Thyroid gland (tissue), 4 donors: ENCODE measurements around the gene POC1B. TPM values are rescaled to one million over a fixed set of nuclear protein-coding genes. Genes with fewer than 3 reads are reported as not detected.

Experiments used
- DNase-seq, 2 donors: peaks; one replicate each; pipeline ENCODE4 v3.0.0-alpha.2; 2019
- H3K27ac ChIP-seq, 3 donors: fragments of 200-600 bp; sonication (generic); 1 replicate in 2 of 3; 2 replicates in 1 of 3; pipeline ENCODE4 v1.5.1; 2016 to 2019; ENCODE audit warnings: mild to moderate bottlenecking in 1 of 3, moderate library complexity in 1 of 3
- H3K27me3 ChIP-seq: fragments of 200-600 bp; sonication (generic); one replicate; pipeline ENCODE4 v1.5.1; 2019
- H3K36me3 ChIP-seq, 2 donors: fragments of 200-600 bp; sonication (generic); one replicate each; pipeline ENCODE4 v1.5.1; 2016 to 2019
- H3K4me1 ChIP-seq, 2 donors: fragments of 200-600 bp; sonication (generic); one replicate each; pipeline ENCODE4 v1.5.1; 2017 to 2019
- H3K4me3 ChIP-seq, 3 donors: fragments of 200-600 bp; sonication (generic); replicated peaks in 1 of 3; 1 replicate in 2 of 3; 2 replicates in 1 of 3; pipeline ENCODE4 v1.5.1; 2016; ENCODE audit warnings: mild to moderate bottlenecking in 1 of 3
- H3K9me3 ChIP-seq: fragments of 200-600 bp; sonication (generic); one replicate; pipeline ENCODE4 v1.5.1; 2017
- POLR2A ChIP-seq, 2 donors: fragments of 450-650 bp; IDR thresholded peaks; one replicate each; pipeline ENCODE4 v1.6.1; 2017; ENCODE audit warnings: antibody characterized with exemption in 2 of 2, mild to moderate bottlenecking in 2 of 2, moderate library complexity in 1 of 2
- WGBS, 2 donors: methylation state at CpG; one replicate each; pipeline ENCODE4 v1.1.5; 2017; 5-methylcytosine and 5-hydroxymethylcytosine counted together
- intact Hi-C: fragments of 100-400 bp; cut with DNase I; formaldehyde crosslinking; loops from one replicate; pipeline ENCODE4 v1.15.1; 2023
- total RNA-seq, 4 donors: library from RNA; depleted of rRNA; stranded (reverse); fragments of >200 nt; gene quantifications; one replicate each; pipeline ENCODE4 v1.2.3, GENCODE V29; 2016
- TF ChIP-seq, protein P1 (sequence below), 6 experiments: fragments of 200-600 bp in 3 of 6; fragments of 450-650 bp in 3 of 6; sonication (generic) in 3 of 6; IDR thresholded peaks; one replicate each; pipeline ENCODE4 v1.5.1; 2016 to 2019; ENCODE audit warnings: antibody characterized with exemption in 6 of 6, mild to moderate bottlenecking in 2 of 6, inconsistent platforms in 1 of 6, moderate library complexity in 1 of 6

Gene POC1B
- total RNA-seq, 4 donors from 2014 or later: 21.2 to 38.3 (median 27.2) TPM

DNA sequence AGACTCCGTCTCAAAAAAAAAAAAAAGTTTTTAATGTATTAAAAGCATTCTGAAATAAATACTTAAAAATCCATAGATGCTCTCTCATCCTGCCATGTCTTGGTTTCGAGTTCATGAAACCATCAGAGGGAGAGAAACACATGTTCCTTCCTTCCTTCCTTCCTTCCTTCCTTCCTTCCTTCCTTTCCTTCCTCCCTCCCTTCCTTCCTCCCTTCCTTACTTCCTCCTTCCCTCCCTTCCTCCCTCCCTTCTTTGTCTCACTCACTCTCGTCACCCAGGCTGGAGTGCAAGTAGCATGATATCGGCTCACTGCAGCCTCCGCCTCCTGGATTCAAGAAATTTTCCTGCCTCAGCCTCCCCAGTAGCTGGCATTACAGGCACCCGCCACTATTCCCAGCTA is 113.2 kb downstream of the POC1B start:
- no peaks in the 10 kb centered on the region for H3K9me3 ChIP-seq
- 94 to 95% methylated on average over 6 of the region's 6 CpGs for WGBS, 2 donors
- no peaks in the 10 kb centered on the region for H3K36me3 ChIP-seq
- H3K4me1 ChIP-seq: no peaks in the 10 kb centered on the region
- intact Hi-C loops: no loop called here
- H3K27ac ChIP-seq: no peak overlapping the region
- TF ChIP-seq, protein P1, sequence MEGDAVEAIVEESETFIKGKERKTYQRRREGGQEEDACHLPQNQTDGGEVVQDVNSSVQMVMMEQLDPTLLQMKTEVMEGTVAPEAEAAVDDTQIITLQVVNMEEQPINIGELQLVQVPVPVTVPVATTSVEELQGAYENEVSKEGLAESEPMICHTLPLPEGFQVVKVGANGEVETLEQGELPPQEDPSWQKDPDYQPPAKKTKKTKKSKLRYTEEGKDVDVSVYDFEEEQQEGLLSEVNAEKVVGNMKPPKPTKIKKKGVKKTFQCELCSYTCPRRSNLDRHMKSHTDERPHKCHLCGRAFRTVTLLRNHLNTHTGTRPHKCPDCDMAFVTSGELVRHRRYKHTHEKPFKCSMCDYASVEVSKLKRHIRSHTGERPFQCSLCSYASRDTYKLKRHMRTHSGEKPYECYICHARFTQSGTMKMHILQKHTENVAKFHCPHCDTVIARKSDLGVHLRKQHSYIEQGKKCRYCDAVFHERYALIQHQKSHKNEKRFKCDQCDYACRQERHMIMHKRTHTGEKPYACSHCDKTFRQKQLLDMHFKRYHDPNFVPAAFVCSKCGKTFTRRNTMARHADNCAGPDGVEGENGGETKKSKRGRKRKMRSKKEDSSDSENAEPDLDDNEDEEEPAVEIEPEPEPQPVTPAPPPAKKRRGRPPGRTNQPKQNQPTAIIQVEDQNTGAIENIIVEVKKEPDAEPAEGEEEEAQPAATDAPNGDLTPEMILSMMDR (IDR thresholded peaks at IDR 0.05): no peak
- no peak for DNase-seq
- no peaks in the 10 kb centered on the region for H3K27me3 ChIP-seq
- H3K4me3 ChIP-seq: no peak overlapping the region

DNA sequence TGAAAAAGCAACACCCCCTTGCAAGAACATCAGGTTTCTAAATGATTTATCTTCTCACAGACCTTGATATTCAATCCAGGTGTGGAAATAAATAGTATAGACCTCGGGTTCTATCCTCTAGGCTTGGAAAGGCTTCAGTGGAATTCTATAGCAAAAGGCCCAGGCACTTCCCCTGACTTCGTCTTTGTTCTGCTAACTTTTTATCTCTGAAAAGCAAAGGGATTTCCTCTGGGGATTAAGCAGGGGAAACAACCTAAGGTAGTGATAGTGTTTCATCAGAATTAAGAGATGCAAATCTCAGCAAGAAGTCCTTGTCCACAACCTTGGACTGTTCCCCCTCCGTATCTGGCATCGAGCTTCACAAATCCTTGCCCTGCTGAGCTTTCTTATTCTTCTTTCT is 114.0 kb downstream of the POC1B start:
- WGBS, 2 donors: 68 to 76% methylated on average over 4 of the region's 4 CpGs
- no peak overlapping the region for H3K27ac ChIP-seq
- H3K9me3 ChIP-seq: no peaks in the 10 kb centered on the region
- H3K27me3 ChIP-seq: no peaks in the 10 kb centered on the region
- no peaks in the 10 kb centered on the region for H3K36me3 ChIP-seq
- no peaks in the 10 kb centered on the region for H3K4me1 ChIP-seq
- intact Hi-C loops: no loop called here
- no peak overlapping the region for H3K4me3 ChIP-seq
- no peak for DNase-seq
- TF ChIP-seq, protein P1 (IDR thresholded peaks at IDR 0.05): no peak
- no peak for TF ChIP-seq POLR2A (IDR thresholded peaks at IDR 0.05)

DNA sequence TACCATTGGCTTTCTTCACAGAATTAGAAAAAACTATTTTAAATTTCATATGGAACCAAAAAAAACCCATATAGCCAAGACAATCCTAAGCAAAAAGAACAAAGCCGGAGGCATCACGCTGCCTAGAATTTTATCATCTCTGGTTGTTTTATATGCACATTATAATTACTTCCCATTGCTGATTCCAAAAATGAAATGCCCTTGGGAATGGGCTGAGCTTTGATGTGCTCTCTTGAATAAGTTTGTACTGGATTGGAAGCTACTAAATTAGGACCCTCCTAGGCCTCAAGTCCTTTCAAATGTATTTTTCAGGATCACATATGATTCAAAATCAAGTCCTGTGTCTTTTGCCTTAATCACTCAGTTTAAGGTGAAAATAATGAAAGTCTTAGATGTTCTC is 114.6 kb downstream of the POC1B start:
- Histone ChIP-seq H3K4me3 (no peak overlapping the region), H3K27ac (no peak overlapping the region), H3K4me1 (no peaks in the 10 kb centered on the region), H3K9me3 (no peaks in the 10 kb centered on the region), H3K27me3 (no peaks in the 10 kb centered on the region), H3K36me3 (no peaks in the 10 kb centered on the region)
- intact Hi-C loops: no loop called here
- WGBS, 2 donors: 86 to 99% methylated on average over 2 of the region's 2 CpGs
- DNase-seq: no peak
- TF ChIP-seq POLR2A (IDR thresholded peaks at IDR 0.05): no peak
- TF ChIP-seq, protein P1 (IDR thresholded peaks at IDR 0.05): no peak

DNA sequence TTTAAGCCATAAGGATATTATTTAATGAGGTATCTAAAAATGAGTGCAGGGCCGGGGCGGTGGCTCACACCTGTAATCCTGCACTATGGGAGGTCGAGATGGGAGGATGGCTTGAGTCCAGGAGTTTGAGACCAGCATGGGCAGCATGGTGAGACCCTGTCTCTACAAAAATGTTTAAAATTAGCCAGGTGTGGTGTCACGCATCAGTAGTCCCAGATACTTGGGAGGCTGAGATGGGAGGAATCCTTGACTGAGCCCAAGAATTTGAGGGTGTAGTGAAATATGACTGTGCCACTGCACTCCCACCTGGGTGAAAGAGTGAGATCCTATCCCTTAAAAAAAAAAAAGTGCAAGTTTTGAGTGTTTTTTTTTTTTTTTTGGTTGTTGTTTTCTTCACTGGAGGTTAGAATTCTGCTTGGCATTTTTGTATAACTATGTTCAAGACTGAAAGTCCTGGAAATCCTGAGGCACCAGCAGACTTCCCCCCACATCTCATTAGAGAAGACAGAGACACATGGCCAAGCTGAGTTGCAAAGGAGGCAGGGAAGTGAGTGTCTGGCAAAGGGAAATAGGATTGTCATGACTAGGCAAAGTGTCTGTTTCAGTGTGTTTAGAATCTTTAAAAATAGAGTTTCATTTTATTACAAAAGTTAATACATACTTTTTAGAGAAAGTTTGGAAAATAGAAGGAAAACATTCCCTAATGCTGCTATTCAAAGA is 120.1 kb downstream of the POC1B start:
- Histone ChIP-seq H3K27me3 (no peaks in the 10 kb centered on the region), H3K36me3 (no peaks in the 10 kb centered on the region), H3K4me1 (no peaks in the 10 kb centered on the region), H3K27ac (no peak overlapping the region), H3K9me3 (no peaks in the 10 kb centered on the region), H3K4me3 (no peak overlapping the region)
- no peak for DNase-seq
- intact Hi-C loops: no loop called here
- WGBS, 2 donors: 88 to 94% methylated on average over 4 of the region's 4 CpGs
- TF ChIP-seq, protein P1 (IDR thresholded peaks at IDR 0.05): no peak
- TF ChIP-seq POLR2A (IDR thresholded peaks at IDR 0.05): no peak

DNA sequence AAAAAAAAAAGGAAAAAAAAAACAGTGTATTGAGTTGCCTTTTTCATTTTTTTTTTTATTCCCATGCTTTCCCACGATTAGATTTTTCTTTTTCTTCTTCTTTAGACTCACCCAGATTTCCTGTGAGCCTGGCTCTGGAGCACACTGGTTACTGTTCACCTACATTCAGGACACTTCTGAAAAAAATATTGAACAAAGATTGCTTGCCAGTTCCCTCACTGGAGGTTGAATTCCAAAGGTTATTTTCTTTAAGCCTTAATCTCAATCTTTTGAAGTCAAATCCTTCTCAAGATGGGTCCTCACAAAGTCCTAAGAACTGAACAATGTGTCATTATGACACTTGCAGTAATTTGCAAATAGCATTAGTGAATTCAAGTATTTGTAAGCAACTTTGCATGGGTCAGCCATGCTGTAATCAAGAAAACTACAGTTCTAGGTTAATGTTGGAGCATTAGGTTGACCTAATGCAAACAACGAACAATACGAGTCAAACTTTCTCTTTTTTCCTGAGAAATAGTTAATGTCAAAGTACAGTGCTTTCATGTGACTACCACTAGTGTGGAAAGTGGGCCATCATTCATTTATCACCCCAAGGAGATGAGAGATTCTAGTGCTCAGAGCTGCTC is 124.3 kb downstream of the POC1B start:
- Histone ChIP-seq H3K9me3 (no peaks in the 10 kb centered on the region), H3K4me1 (no peaks in the 10 kb centered on the region), H3K4me3 (no peak overlapping the region), H3K27me3 (no peaks in the 10 kb centered on the region), H3K36me3 (no peaks in the 10 kb centered on the region), H3K27ac (no peak overlapping the region)
- 76 to 82% methylated on average over 3 of the region's 3 CpGs for WGBS, 2 donors
- intact Hi-C loops: no loop called here
- no peak for DNase-seq
- TF ChIP-seq, protein P1 (IDR thresholded peaks at IDR 0.05): no peak
- TF ChIP-seq POLR2A (IDR thresholded peaks at IDR 0.05): no peak
